Activated CD8-positive, alpha-beta memory T cell treated with anti-CD3 and anti-CD28 coated beads, Interleukin-2, amount 50 U/mL, for 48 hours (primary cell): ENCODE results near the gene RTN4IP1.

ENCODE experiments used
- DNase-seq: peaks from one replicate; pipeline ENCODE4 v3.0.0-alpha.2; 2020

The RTN4IP1 gene

DNA sequence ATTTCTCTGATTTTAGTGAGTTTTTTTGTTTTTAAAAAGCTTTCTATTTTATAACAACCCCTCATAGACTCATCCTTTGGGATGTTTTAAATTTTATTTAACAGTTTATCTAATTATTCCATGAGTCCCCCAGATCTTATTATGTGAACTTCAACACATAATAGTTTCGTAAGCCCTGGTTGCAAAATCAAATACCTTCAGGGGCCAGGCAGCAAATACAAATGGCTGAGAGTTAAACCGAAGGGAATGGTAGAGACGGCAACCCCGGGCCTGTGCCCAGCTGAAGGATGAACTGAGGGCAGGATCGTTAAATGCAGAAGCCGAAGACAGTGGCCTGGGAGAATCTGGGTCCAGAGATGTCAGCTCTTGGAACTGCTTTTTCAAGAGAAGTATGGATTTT, 88.4 kb downstream of the RTN4IP1 start:
- no peak for DNase-seq

GRCh38 chr6:106540432-106540831, 88.9 kb downstream of the RTN4IP1 start:
- DNase-seq, result no peak

DNA sequence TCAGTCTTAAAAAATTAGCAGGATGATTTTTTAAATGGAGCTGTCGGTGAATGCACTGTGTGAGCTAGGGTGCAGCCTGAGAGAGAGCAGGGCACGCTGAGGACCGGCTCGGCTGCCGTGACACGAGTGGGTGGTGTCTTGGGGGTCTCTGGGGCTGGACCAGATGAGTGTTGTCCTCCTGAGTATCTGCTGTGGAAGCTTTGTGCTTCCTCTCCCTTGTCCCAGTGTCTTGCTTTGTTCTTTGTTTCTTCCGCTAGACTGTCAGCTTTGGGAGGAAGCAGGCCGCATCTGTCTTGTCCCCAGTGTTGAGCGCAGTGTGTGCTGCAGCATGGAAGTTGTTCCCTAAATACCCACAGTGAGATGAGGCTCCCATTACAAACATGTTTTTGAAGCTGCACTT, 89.4 kb downstream of the RTN4IP1 start:
- DNase-seq, result no peak

- no peak for DNase-seq
Measured at GRCh38 chr6:106538145-106538544, 91.2 kb downstream of the RTN4IP1 start.

GRCh38 chr6:106537662-106538061, 91.6 kb downstream of the RTN4IP1 start:
- DNase-seq, result no peak

GRCh38 chr6:106536851-106537250, 92.4 kb downstream of the RTN4IP1 start:
- no peak for DNase-seq

DNA sequence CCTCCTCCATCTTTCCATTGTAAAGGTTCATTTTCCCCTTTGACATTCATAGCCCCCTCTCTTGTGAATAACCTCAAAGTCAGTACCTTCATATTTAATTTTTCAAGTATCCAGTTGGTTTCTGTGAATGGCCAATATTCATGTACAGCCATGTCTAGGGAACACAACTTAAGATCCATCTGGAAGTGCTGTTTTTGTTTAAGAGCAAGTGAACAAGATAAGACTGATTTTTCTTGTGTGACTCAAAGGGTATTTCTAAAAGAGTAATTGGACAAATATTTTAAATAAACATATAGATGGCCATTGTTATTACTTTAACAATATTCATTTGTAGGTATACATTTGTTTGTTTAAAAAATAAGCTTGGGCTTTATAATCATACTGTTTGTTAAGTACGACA, 92.9 kb downstream of the RTN4IP1 start:
- no peak for DNase-seq

DNA sequence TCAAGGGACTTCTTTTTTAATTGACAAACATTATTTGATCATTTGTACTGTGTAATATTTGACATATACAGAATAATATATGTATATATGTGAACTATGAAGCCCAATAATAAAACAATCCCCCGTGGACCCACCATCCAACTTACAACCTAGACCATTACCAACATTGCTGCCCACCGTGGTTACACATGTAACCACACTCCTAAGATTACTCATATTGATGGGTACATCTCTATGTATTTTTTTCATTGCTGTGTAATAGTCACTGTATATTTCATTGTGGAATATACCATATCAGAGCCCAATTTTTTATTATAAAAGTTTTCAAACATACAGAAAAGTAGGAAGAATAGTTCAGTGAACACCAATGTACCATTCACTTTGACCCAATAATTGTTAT, 94.3 kb downstream of the RTN4IP1 start:
- DNase-seq, result no peak

- DNase-seq, result no peak
Measured at GRCh38 chr6:106534564-106534982, 94.7 kb downstream of the RTN4IP1 start.

DNA sequence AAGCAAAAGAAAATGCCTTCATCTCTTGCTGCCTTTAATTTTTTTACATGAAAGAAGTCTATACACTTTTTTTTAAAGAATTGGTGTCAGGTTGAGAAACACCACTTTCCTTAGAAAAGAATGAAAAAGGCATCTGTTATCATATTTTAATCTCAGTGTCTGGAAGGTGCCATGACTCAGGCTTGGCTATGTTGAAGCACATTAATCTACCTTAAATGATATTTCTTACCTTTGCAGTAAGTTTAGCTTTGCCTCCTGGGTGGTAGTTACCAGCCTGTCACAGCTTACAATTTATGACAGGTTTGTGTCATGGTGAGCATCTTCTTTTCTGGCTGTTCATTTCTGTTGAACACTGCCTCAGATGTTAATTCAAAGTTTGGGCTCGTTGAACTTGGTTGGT, 95.3 kb downstream of the RTN4IP1 start:
- DNase-seq, result no peak

DNA sequence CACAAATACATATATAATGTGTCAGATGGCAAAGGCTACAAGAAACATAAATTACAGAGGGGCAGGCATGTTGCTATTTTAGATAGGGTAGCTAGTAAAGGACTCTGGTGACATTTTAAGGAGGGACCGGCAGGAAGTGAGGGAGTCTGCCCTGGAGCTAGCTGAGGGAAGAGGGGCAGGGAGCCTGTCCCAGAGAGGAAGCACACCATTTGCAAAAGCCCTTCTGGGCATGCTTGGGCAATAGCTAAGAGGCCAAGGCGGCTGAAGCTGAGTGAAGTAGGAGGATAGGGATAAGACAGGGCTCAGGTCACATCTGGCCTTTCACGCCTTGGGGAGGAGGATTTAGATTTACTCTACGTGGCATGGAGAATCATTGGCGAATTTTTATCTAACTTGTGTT, 96.2 kb downstream of the RTN4IP1 start:
- DNase-seq, result no peak

GRCh38 chr6:106530502-106530901, 98.8 kb downstream of the RTN4IP1 start:
- no peak for DNase-seq

GRCh38 chr6:106530026-106530425, 99.3 kb downstream of the RTN4IP1 start:
- no peak for DNase-seq

DNA sequence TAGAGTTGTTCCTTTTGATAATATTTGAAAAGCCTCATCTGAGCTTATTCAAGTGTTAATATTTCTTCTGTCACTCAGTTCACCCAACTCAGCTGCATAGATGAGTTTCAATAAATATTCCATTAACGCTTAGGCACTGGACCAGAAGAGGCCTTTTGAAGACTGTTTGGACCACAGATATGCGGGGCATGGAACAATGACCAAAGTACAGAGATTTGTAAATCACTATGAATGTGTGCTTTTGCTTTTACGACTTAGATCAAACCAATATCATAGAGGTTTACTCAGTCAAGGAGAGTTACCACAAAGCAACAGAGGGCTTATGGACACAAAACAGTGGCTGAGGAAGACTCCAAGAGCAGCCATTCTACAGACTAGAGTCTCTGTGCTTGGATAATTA, 99.9 kb downstream of the RTN4IP1 start:
- no peak for DNase-seq

GRCh38 chr6:106528521-106528920, 100.8 kb downstream of the RTN4IP1 start:
- DNase-seq, result no peak

DNA sequence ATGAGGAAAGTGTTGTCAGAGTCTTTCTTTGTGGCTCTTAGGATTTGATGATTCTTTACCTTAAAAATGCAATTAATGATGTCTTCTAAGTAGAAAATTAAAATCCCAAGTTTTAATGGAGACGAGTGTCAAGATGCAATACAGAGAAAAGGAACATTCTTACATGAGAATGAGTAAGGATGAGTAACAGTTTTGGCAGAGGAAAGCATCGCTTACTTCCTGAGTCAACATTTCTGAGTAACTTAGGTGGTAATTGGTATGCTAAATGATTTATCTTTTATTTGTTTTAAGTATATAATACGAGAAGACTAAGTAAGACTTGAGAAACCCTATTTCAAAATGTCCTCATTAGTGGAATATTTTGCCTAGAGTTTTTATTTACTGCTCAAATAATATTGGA, 101.3 kb downstream of the RTN4IP1 start:
- DNase-seq, result no peak

DNA sequence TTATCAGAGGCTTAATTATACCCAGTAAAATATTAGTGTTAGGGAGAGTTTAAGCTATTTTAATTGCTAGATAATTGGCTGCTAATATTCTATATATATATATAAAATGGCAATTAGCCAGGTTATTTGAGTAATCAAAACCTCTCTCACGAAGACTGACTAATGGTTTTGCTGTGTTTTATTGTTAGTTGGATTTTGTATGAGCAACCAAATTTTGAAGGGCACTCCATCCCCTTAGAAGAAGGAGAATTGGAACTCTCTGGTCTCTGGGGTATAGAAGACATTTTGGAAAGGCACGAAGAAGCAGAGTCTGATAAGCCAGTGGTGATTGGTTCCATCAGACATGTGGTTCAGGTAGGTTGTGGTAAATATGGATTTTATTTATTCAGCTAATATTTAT, 102.2 kb downstream of the RTN4IP1 start:
- no peak for DNase-seq

- no peak for DNase-seq
Measured at GRCh38 chr6:106525882-106526275, 103.4 kb downstream of the RTN4IP1 start.

DNA sequence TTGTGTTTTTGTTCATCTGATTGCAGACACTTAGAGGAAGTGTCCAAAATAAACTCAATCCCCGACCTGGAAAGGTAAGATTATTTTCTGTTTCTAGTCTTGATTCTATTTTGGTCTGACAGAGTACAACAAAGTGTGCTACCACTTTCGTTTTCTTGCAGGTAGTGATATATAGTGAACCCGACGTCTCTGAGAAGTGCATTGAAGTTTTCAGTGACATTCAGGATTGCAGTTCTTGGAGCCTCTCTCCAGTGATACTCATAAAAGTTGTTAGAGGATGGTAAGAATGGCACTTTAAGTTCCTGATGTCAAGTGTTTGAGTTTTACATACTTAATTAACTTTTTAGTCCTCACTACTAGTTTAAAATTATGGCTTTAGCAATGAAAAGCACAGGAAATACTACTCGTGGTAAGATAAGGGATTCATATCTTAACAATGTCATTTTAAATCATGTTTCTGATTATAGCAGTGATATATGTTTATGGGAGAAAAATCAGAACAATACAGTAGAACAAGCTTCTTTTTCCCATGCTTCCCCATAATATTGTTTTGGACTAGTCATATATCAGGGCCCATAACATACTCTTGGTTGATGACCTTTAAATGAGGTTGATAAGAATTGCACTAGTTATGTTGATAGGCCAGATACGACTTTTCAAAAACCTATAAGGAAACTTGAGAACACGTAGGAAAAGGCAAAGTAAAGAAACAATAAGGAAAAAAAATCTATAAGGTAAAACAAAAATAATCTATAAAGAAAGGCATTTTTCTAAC, 104.0 kb downstream of the RTN4IP1 start:
- no peak for DNase-seq

DNA sequence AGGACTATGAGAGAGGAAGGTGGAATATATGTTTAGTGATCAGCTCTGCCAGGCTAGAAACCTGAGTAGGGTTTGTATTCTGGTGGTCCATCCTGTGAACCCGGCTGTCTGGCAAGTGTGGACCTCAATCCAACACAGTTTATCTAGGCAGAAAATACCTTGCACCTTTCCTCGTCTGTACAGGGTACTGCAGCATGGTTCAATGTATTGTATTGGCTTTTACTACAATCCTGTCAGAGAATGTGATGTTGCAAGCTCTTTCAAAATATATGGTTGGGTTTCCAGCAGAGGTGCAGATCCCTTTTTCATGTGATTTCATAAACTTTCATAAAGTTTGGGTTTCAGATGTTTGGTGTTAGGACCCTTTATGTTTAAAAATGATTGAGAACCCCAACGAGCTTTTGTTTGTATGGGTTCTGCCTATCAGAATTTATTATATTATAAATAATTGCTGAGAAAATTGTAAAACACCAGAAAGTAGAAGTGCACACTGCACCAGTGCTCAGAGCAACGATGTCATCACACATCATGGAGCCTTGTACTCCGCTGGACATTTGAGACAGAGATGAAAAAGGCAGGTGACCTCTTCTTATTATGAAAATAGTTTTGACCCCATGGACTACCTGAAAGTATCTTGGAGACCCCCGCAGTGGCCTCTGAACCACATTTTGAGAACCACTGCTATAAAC, 106.6 kb downstream of the RTN4IP1 start:
- DNase-seq, result no peak
